Spinal cord (tissue), 10 donors: Measurements from ENCODE around the gene ITGB1BP2. TPM values are rescaled to one million over a fixed set of nuclear protein-coding genes. Genes with fewer than 3 reads are reported as not detected.
"Not testable (repeated sequence)": the region's sequence is repeated elsewhere in the genome, so short reads cannot be mapped to it uniquely, and the experiment has no call there.

Source experiments
- DNase-seq, 6 donors: peaks; one replicate each; pipeline versions ENCODE4 v3.0.0 to v3.0.0-alpha.2; 2013 to 2015; ENCODE audit warnings: low spot score in 6 of 6, low read depth in 4 of 6
- H3K27ac ChIP-seq: one replicate; pipeline ENCODE4 v1.5.1; 2013; ENCODE audit warnings: low read depth, low read length, control low read depth
- H3K27me3 ChIP-seq: one replicate; pipeline ENCODE4 v1.6.1; 2013; ENCODE audit warnings: low read length; ENCODE audit not compliant: control insufficient read depth, insufficient read depth
- H3K36me3 ChIP-seq: one replicate; pipeline ENCODE4 v1.6.1; 2013; ENCODE audit warnings: low read length; ENCODE audit not compliant: control insufficient read depth, insufficient read depth
- H3K4me1 ChIP-seq: one replicate; pipeline ENCODE4 v1.6.1; 2013; ENCODE audit warnings: low read length; ENCODE audit not compliant: control insufficient read depth, insufficient read depth
- H3K4me3 ChIP-seq: one replicate; pipeline ENCODE4 v1.5.1; 2013; ENCODE audit warnings: low read depth, low read length, control low read depth
- H3K9me3 ChIP-seq: one replicate; pipeline ENCODE4 v1.6.1; 2013; ENCODE audit warnings: low read length; ENCODE audit not compliant: control insufficient read depth, insufficient read depth
- WGBS: methylation state at CpG from one replicate; pipeline ENCODE4 v1.1.5; 2013; ENCODE audit warnings: missing lambda C conversion rate; ENCODE audit not compliant: insufficient coverage; 5-methylcytosine and 5-hydroxymethylcytosine counted together
- long read RNA-seq, 4 donors: transcript quantifications; one replicate each; lab custom pipeline, GENCODE V29; 2026
- polyA plus RNA-seq, 2 donors: library from polyadenylated mRNA; unstranded; fragments of 120-200 nt; gene quantifications; one replicate each; pipeline ENCODE4 v1.2.1, GENCODE V29; 2013; ENCODE audit not compliant: insufficient read length in 2 of 2
- total RNA-seq, 2 donors: library from RNA; depleted of rRNA in 1 of 2; stranded (reverse); fragments of 120-200 nt in 1 of 2; fragments of >200 nt in 1 of 2; gene quantifications; one replicate each; pipeline versions ENCODE4 v1.2.3 to v1.2.4, GENCODE V29; 2013 to 2014
- donor health status: healthy.

ITGB1BP2 gene
- 1 to 10 TPM in 1 of 2 donors, under 1 TPM in 1; 0.99 to 1.5 TPM for total RNA-seq
- polyA plus RNA-seq, result 1 to 10 TPM; 1.2 to 2.1 TPM
- long read RNA-seq, donor 1, partial matches to known transcripts, result 0 of 1 reads
- long read RNA-seq, donor 1, other reads (novel, unspliced or antisense), result 0 of 1 reads
- long read RNA-seq, donor 2, result 0 reads
- long read RNA-seq, donor 3, result 0 reads
- long read RNA-seq, donor 4, result 0 reads

DNA sequence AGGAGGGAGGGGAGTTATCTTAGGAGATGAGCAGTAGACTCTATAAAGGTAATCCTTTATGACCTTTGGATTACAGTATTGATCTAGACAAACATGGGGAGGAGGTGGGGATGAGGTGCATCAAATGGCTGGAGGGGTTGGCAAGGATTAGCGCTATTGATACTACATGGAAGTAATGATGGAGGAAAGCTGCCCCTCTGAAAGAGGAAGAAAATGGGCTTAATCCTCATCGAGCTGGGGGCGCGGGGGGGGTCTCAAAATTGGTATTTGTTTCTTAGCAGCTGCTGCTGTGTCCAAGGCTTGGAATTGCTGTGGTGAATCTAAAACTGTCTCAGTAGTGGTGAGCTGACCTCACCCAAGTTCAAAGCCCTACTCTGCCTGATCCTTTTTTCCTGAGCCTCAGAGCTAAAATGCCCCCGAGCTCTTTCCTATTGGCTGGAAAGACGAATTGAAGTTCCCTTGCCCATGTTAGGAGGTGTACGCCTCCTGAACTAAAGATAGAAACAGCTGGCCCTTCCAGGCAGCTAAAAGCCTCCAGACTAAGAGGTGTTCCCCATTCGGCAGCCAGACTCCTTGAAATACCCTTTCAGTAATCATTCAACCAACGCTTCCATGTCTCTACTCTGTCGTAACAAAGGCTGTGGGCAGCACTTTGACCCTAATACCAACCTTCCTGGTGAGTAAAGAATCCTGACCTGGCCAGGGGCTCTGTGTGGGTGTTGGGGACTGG, at the start of gene ITGB1BP2:
Gene ITGB1BP2 (plus strand): TSS at position 556 of the 730 bp plus-strand sequence. CDS start 57 bp downstream, at position 613.
- Histone ChIP-seq H3K27ac (no peak within 1 kb of the TSS), H3K9me3 (no peaks in the 10 kb centered on the region), H3K4me3 (no peak within 1 kb of the TSS), H3K4me1 (no peaks in the 10 kb centered on the region), H3K27me3 (no peaks in the 10 kb centered on the region), H3K36me3 (peaks cover 14% of the 10 kb centered on the region)
- 58% methylated on average over 7 of the region's 10 CpGs for WGBS
- peak in 1 of 6 donors; percentile 9 for DNase-seq

DNA sequence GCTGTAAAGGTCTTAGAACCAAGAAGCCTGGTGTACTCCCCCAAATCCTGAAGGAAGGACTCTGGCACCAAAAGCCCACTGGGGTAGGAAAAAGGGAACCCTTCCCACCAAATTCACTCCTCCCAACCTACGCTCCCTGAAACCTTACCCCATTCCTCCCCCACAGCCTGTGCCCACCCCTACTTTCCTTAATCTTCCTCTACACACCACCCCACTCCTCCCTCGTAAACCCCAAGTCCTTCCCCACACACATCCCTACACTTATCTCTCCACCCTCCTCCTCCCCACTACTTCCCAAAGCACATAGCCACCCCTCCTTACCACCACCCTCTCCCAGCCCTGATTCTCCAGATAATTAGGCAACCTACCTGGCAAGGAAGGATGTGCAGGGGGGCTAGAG, 49.3 kb upstream of the ITGB1BP2 start:
- DNase-seq, result no peak
- Histone ChIP-seq H3K4me1 (peaks cover 19% of the 10 kb centered on the region), H3K27ac (no peak overlapping the region), H3K9me3 (no peaks in the 10 kb centered on the region), H3K36me3 (peaks cover 32% of the 10 kb centered on the region), H3K4me3 (no peak overlapping the region), H3K27me3 (no peaks in the 10 kb centered on the region)
- 51% methylated on average over 2 of the region's 2 CpGs for WGBS

DNA sequence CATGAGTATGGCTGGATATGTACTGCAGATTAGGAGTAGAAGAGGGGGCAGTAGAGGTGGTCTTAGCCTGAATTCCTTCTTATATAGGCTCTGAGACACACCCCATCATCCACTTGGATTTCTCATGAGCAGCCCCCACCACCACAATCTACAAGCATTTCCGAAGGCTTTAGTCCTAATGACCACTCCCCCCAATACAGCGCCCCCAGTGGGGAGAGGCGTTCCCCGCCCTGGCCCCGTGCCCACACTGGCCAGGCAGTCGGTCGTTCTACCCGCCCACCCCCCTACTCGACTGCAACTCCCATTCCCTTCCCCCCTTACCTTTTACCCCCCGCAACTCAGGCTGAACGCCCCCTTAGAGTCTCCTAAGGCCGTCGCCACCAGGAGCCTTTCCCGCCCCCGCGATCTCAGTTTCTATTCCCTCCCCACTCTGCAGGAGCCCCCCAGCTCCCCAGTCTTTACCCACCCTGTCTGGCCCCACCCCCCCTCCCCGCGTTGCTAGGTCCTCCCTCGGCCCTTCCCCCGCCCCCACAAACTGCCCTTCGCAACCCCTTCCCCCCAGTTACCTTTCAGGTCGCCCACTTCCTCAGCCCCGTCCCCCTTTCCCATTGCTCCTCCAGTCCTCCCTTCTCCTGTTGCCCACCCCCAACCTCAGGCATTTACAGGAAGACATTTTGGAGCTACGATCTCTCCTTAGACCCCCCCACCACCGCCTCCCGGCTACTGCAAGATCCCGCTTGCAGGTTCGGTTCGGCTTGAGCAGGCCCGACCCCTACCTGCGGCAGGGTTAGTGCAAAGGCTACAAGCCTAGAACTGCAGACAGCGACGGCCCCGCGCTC, 48.1 kb upstream of the ITGB1BP2 start:
- WGBS, result 23% methylated on average over 25 of the region's 35 CpGs
- Histone ChIP-seq H3K27ac (peak overlapping the region; percentile 67), H3K4me1 (peaks cover 19% of the 10 kb centered on the region), H3K36me3 (peaks cover 19% of the 10 kb centered on the region), H3K27me3 (no peaks in the 10 kb centered on the region), H3K4me3 (peak overlapping the region; percentile 70), H3K9me3 (no peaks in the 10 kb centered on the region)
- DNase-seq, result peak in 2 of 6 donors; percentile 64 to 71

DNA sequence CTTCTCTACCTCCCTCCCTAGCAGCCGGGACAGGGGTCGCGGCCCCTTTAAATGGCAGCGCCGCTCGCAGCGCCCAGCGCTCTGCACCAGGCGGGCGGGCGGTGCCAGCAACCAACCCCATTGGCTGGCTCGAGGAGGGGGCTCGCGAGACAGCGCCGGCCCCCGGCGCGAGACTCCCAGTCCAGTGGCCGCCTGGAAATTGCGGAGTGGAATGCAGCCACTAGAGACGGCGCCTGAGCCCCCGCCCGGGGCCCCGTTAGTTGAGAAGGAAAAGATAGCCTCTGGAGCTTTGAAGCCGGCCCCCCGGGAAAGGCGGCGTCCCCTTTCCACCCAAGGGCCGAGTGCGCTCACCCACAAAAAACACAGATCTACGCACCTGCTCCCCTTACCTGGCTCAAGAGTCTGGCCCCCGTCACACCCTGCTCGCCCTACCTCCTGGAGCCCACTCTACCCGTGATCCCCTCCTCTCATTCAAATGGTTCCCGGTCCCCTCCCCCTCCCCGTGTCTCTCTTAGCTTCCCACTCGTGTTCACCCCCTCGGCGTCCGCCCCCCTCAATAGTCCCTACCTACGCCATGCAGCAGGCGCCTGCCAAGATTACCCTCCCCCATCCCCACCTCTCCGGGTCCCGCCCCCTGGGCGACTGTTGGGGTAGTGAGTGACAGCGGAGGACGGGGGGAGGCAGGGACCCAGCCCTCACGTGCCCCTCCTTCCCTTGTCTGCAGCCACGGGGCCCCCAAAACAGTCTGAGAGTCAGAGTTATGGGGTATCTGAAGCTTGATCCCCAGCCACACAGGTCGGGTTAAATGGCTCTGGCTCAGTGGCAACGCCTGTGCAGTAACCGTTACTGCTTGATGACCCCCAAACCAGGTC, 47.2 kb upstream of the ITGB1BP2 start, which contains the start of gene ZMYM3:
Gene ZMYM3 (minus strand): TSS at position 49 of the 872 bp plus-strand sequence. CDS start 885 bp downstream, outside the sequence.
- Histone ChIP-seq H3K4me3 (peak within 1 kb of the TSS; percentile 70), H3K9me3 (no peaks in the 10 kb centered on the region), H3K27me3 (no peaks in the 10 kb centered on the region), H3K4me1 (peaks cover 19% of the 10 kb centered on the region), H3K36me3 (peaks cover 14% of the 10 kb centered on the region), H3K27ac (peak within 1 kb of the TSS; percentile 87)
- peak; percentile 54 to 96 (median 77) for DNase-seq
- 20% methylated on average over 44 of the region's 54 CpGs for WGBS

DNA sequence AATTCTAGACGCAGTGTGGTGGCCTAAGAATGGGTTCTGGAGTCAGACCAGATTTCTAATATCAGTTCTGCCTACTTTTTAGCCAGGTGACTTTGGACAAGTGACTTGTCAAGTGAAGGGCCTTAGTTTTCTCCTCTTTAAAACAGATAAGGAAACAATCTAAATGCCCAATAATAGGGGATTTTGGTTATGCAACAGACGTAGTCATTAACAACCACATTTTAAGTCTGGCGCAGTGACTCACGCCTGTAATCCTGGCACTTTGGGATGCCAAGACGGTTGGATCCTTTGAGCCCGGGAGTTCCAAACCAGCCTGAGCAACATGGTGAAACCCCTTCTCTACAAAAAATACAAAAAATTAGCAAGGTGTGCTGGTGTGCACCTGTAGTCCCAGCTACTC, 45.5 kb upstream of the ITGB1BP2 start:
- WGBS, result 72% methylated on average over 4 of the region's 6 CpGs
- Histone ChIP-seq H3K9me3 (no peaks in the 10 kb centered on the region), H3K4me1 (peaks cover 16% of the 10 kb centered on the region), H3K27me3 (no peaks in the 10 kb centered on the region), H3K36me3 (no peaks in the 10 kb centered on the region), H3K4me3 (no peak overlapping the region), H3K27ac (no peak overlapping the region)
- DNase-seq, result no peak

- WGBS, result no CpG with 5 or more reads among the region's 4 CpGs
- Histone ChIP-seq H3K4me1 (peaks cover 11% of the 10 kb centered on the region), H3K36me3 (no peaks in the 10 kb centered on the region)
Observed at GRCh38 chrX:71256856-71257255, 44.7 kb upstream of the ITGB1BP2 start.

DNA sequence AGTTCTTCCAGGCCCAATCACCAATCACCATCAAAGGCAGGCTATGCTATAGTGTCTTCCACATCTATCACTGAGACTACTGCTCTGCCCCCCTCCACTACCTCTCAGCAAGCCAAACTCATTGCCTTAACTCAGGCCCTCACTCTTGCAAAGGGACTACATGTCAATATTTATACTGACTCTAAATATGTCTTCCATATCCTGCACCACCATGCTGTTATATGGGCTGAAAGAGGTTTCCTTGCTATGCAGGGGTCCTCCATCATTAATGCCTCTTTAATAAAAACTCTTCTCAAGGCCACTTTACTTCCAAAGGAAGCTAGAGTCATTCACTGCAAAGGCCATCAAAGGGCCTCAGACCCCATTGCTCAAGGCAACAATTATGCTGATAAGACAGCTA, 32.9 kb upstream of the ITGB1BP2 start:
- H3K36me3 ChIP-seq, H3K4me1 ChIP-seq, DNase-seq, H3K4me3 ChIP-seq, H3K9me3 ChIP-seq, H3K27ac ChIP-seq, H3K27me3 ChIP-seq: not testable (repeated sequence)

More at GRCh38 chrX:71256856-71257255, 44.7 kb upstream of the ITGB1BP2 start:
- Histone ChIP-seq H3K9me3 (no peaks in the 10 kb centered on the region), H3K4me3 (no peak overlapping the region), H3K27ac (no peak overlapping the region), H3K27me3 (no peaks in the 10 kb centered on the region)
- DNase-seq, result no peak

DNA sequence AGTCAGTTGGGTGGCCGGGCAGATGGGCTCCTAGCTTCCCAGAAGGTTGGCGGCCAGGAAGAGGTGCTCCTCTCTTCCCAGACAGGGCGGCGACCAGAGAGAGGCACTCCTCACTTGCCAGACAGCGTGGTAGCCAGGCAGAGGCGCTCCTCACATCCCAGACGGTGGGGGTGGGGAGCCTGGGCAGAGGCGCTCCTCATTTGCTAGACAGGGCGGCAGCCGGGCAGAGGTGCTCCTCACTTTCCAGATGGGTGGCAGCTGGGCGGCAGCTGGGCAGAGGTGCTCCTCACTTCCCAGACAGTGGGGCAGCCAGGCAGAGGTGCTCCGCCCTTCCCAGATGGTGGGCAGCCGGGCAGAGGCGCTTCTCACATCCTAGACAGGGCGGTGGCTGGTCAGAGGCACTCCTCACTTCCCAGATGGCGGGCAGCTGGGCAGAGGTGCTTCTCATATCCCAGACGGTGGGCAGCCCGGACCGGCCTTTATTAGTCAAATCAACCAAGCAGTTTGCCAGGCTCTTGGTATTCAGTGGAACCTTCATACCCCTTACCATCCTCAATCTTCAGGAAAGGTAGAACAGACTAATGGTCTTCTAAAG, 31.7 kb upstream of the ITGB1BP2 start:
- no peaks in the 10 kb centered on the region for H3K4me1 ChIP-seq
- no peaks in the 10 kb centered on the region for H3K9me3 ChIP-seq
- H3K36me3 ChIP-seq, result no peaks in the 10 kb centered on the region
- H3K4me3 ChIP-seq, result no peak overlapping the region
- WGBS, result 76% methylated on average over 18 of the region's 19 CpGs
- DNase-seq, result no peak
- H3K27ac ChIP-seq, result no peak overlapping the region
- no peaks in the 10 kb centered on the region for H3K27me3 ChIP-seq
